HEK293 (cell line): ENCODE results near the gene HLA-DQB1.
A peak's percentile ranks its signal among the peaks of the same experiment; 100 is the strongest.

Experiments used
- CTCF ChIA-PET: fragments of 350-600 bp; formaldehyde crosslinking; extraction: SDS; loops from one replicate; lab custom pipeline; 2021; ENCODE audit warnings: antibody characterized with exemption; lab: Yijun Ruan, JAX
- POLR2A ChIA-PET: fragments of 300-600 bp; formaldehyde crosslinking; extraction: SDS; loops from one replicate; lab custom pipeline; 2020; ENCODE audit warnings: antibody characterized with exemption, inconsistent platforms; lab: Yijun Ruan, JAX
- H3K27ac ChIP-seq: fragments of 200-500 bp; sonication (Bioruptor generic); 2 replicates; pipeline ENCODE4 v1.5.1; 2014; ENCODE audit warnings: low read depth, low read length, control low read depth, inconsistent platforms; ENCODE audit errors: extremely low read depth
- H3K36me3 ChIP-seq, 2 experiments: fragments of 200-500 bp in 1 of 2; sonication (Bioruptor generic) in 1 of 2; 1 replicate in 1 of 2; 2 replicates in 1 of 2; pipeline ENCODE4 v1.5.1; 2014 to 2017; ENCODE audit warnings: inconsistent platforms in 2 of 2, low read length in 2 of 2; ENCODE audit not compliant: control insufficient read depth in 2 of 2, insufficient read depth in 1 of 2
- H3K4me1 ChIP-seq: fragments of 200-500 bp; sonication (Bioruptor generic); 2 replicates; pipeline ENCODE4 v1.5.1; 2014; ENCODE audit warnings: mild to moderate bottlenecking, low read length, inconsistent platforms; ENCODE audit not compliant: control insufficient read depth, insufficient read depth
- H3K4me3 ChIP-seq: 2 replicates; pipeline ENCODE4 v1.5.1; 2011; ENCODE audit warnings: low read depth, mild to moderate bottlenecking, control low read depth, low read length, moderate library complexity
- H3K9me3 ChIP-seq: fragments of 200-500 bp; sonication (Bioruptor generic); 2 replicates; pipeline ENCODE4 v1.5.1; 2014; ENCODE audit warnings: low read depth, low read length, inconsistent platforms; ENCODE audit not compliant: control insufficient read depth, insufficient read depth
- AEBP2 ChIP-seq: fragments of 450-650 bp; formaldehyde crosslinking; IDR thresholded peaks from 2 replicates; pipeline ENCODE4 v1.5.1; 2016; ENCODE audit warnings: missing biosample characterization, missing genetic modification characterization, borderline replicate concordance
- BCL11A ChIP-seq: fragments of 450-650 bp; formaldehyde crosslinking; IDR thresholded peaks from 2 replicates; pipeline ENCODE4 v1.5.1; 2016; ENCODE audit warnings: low read depth, missing biosample characterization, missing genetic modification characterization
- BCL11B ChIP-seq: fragments of 450-650 bp; formaldehyde crosslinking; IDR thresholded peaks from 2 replicates; pipeline ENCODE4 v1.5.1; 2016; ENCODE audit warnings: low read depth, missing biosample characterization, missing genetic modification characterization
- GFI1B ChIP-seq: fragments of 450-650 bp; formaldehyde crosslinking; IDR thresholded peaks from 2 replicates; pipeline ENCODE4 v1.5.1; 2016; ENCODE audit warnings: missing biosample characterization, missing genetic modification characterization
- HOXA7 ChIP-seq: sonication (generic); formaldehyde crosslinking; IDR thresholded peaks from 2 replicates; pipeline ENCODE4 v1.8.1; 2022; ENCODE audit warnings: missing genetic modification reagents, borderline replicate concordance
- PATZ1 ChIP-seq: fragments of 450-650 bp; formaldehyde crosslinking; IDR thresholded peaks from 2 replicates; pipeline ENCODE4 v1.5.1; 2016; ENCODE audit warnings: missing biosample characterization, missing genetic modification characterization
- PBX3 ChIP-seq: sonication (generic); formaldehyde crosslinking; IDR thresholded peaks from 2 replicates; pipeline ENCODE4 v1.8.1; 2022; ENCODE audit warnings: mild to moderate bottlenecking, moderate library complexity, missing genetic modification reagents
- ZBTB17 ChIP-seq: fragments of 450-650 bp; formaldehyde crosslinking; IDR thresholded peaks from 2 replicates; pipeline ENCODE4 v1.5.1; 2016; ENCODE audit warnings: missing biosample characterization, missing genetic modification characterization
- ZBTB20 ChIP-seq: fragments of 450-650 bp; formaldehyde crosslinking; IDR thresholded peaks from 2 replicates; pipeline ENCODE4 v1.5.1; 2016; ENCODE audit warnings: missing biosample characterization, missing genetic modification characterization
- ZBTB49 ChIP-seq: fragments of 450-650 bp; formaldehyde crosslinking; IDR thresholded peaks from 2 replicates; pipeline ENCODE4 v1.5.1; 2016; ENCODE audit warnings: missing biosample characterization, missing genetic modification characterization, low read depth
- ZFP69B ChIP-seq: fragments of 450-650 bp; formaldehyde crosslinking; IDR thresholded peaks from 2 replicates; pipeline ENCODE4 v1.5.1; 2016; ENCODE audit warnings: missing biosample characterization, missing genetic modification characterization
- ZIC2 ChIP-seq: fragments of 450-650 bp; formaldehyde crosslinking; IDR thresholded peaks from 2 replicates; pipeline ENCODE4 v1.5.1; 2016; ENCODE audit warnings: missing biosample characterization, missing genetic modification characterization
- ZNF18 ChIP-seq: fragments of 450-650 bp; formaldehyde crosslinking; IDR thresholded peaks from 2 replicates; pipeline ENCODE4 v1.5.1; 2016; ENCODE audit warnings: missing biosample characterization, missing genetic modification characterization
- ZNF2 ChIP-seq: fragments of 450-650 bp; formaldehyde crosslinking; IDR thresholded peaks from 2 replicates; pipeline ENCODE4 v1.5.1; 2016; ENCODE audit warnings: missing biosample characterization, missing genetic modification characterization
- ZNF341 ChIP-seq: fragments of 450-650 bp; formaldehyde crosslinking; IDR thresholded peaks from 2 replicates; pipeline ENCODE4; 2016; ENCODE audit warnings: low read depth, missing biosample characterization, missing genetic modification characterization
- ZNF398 ChIP-seq: fragments of 450-650 bp; formaldehyde crosslinking; IDR thresholded peaks from 2 replicates; pipeline ENCODE4 v1.5.1; 2017; ENCODE audit warnings: missing biosample characterization, missing genetic modification characterization
- ZNF580 ChIP-seq: fragments of 450-650 bp; formaldehyde crosslinking; IDR thresholded peaks from 2 replicates; pipeline ENCODE4 v1.5.1; 2016; ENCODE audit warnings: missing biosample characterization, missing genetic modification characterization
- ZNF654 ChIP-seq: fragments of 450-650 bp; formaldehyde crosslinking; IDR thresholded peaks from 2 replicates; pipeline ENCODE4 v1.5.1; 2016; ENCODE audit warnings: low read depth, missing biosample characterization, missing genetic modification characterization
- ZNF660 ChIP-seq: fragments of 450-650 bp; IDR thresholded peaks from 2 replicates; pipeline ENCODE4 v1.5.1; 2018; ENCODE audit warnings: missing biosample characterization, mild to moderate bottlenecking, missing genetic modification characterization
- ZNF664 ChIP-seq: fragments of 450-650 bp; formaldehyde crosslinking; IDR thresholded peaks from 2 replicates; pipeline ENCODE4 v1.5.1; 2016; ENCODE audit warnings: missing biosample characterization, missing genetic modification characterization
- ZNF747 ChIP-seq: fragments of 450-650 bp; formaldehyde crosslinking; IDR thresholded peaks from 2 replicates; pipeline ENCODE4 v1.5.1; 2016; ENCODE audit warnings: missing biosample characterization, missing genetic modification characterization
- ZNF785 ChIP-seq: fragments of 450-650 bp; formaldehyde crosslinking; IDR thresholded peaks from 2 replicates; pipeline ENCODE4 v1.5.1; 2016; ENCODE audit warnings: missing biosample characterization, missing genetic modification characterization
- ZNF837 ChIP-seq: fragments of 450-650 bp; formaldehyde crosslinking; IDR thresholded peaks from 2 replicates; pipeline ENCODE4 v1.5.1; 2016; ENCODE audit warnings: missing biosample characterization, missing genetic modification characterization
- ZNF843 ChIP-seq: fragments of 450-650 bp; formaldehyde crosslinking; IDR thresholded peaks from 2 replicates; pipeline ENCODE4 v1.5.1; 2016; ENCODE audit warnings: missing biosample characterization, missing genetic modification characterization
- ZSCAN30 ChIP-seq: fragments of 450-650 bp; IDR thresholded peaks from 2 replicates; pipeline ENCODE4 v1.5.1; 2018; ENCODE audit warnings: missing biosample characterization, mild to moderate bottlenecking, missing genetic modification characterization, moderate library complexity

HLA-DQB1 gene

GRCh38 chr6:32622545-32623401 lies 43.7 kb downstream of the HLA-DQB1 start:
- CTCF ChIA-PET, result interaction anchor here (0.5 to 4.5 kb wide), 52 partner anchors 9 to 1016 kb away, joined by 3 to 101 read pairs (median 4); partner anchors contain the start of genes HLA-DQA1 and HLA-DQB1
- H3K27ac ChIP-seq, result no peak overlapping the region
- H3K9me3 ChIP-seq, result no peaks in the 10 kb centered on the region
- peaks cover 18% of the 10 kb centered on the region for H3K4me1 ChIP-seq
- TF ChIP-seq ZNF747 (tag by site-specific recombination) (no peak), ZIC2 (peak; percentile 34; the same call in 1 of the 2 replicates), ZNF660 (tag by site-specific recombination) (peak; percentile 73), GFI1B (peak; percentile 72; the same call in 1 of the 2 replicates), ZBTB20 (tag by site-specific recombination) (peak; percentile 88; the same call in 1 of the 2 replicates), BCL11B (tag by site-specific recombination) (no peak), PBX3 (CRISPR knock-in tag) (no peak), HOXA7 (no peak), ZSCAN30 (tag by site-specific recombination) (peak; percentile 37; the same call in 1 of the 2 replicates), ZNF843 (no peak), BCL11A (tag by site-specific recombination) (no peak), ZNF654 (tag by site-specific recombination) (peak; percentile 53), ZFP69B (tag by site-specific recombination) (no peak), ZBTB17 (tag by site-specific recombination) (peak; percentile 17; the same call in 1 of the 2 replicates), ZNF398 (tag by site-specific recombination) (no peak), ZNF2 (tag by site-specific recombination) (peak; percentile 97), ZBTB49 (tag by site-specific recombination) (no peak), ZNF785 (tag by site-specific recombination) (no peak), AEBP2 (tag by site-specific recombination) (no peak), ZNF664 (tag by site-specific recombination) (no peak), ZNF837 (tag by site-specific recombination) (no peak), PATZ1 (tag by site-specific recombination) (peak; percentile 26; the same call in 1 of the 2 replicates), ZNF18 (tag by site-specific recombination) (0 out of 2 replicates have a peak, but pooled peaks have one; percentile 45), ZNF580 (tag by site-specific recombination) (no peak), ZNF341 (tag by site-specific recombination) (no peak)
- POLR2A ChIA-PET, result interaction anchor here (1.3 to 1.5 kb wide), 2 partner anchors 44 to 69 kb away, joined by 3 to 5 read pairs; partner anchors contain the start of gene HLA-DQB1
- H3K36me3 ChIP-seq, result no peaks in the 10 kb centered on the region
- no peak overlapping the region for H3K4me3 ChIP-seq
